Measurements from ENCODE around the gene SRGN. TPM values are rescaled to one million over a fixed set of nuclear protein-coding genes. Genes with fewer than 3 reads are reported as not detected.

The SRGN gene
- total and polyA plus RNA-seq, 2 of the 13 experiments (the other 11 are each of a cell fraction or from before 2014, with no cell fraction given), result 0.09 TPM; not detected in 1

GRCh38 chr10:69051303-69051702 is 36.6 kb upstream of the SRGN start:
- Histone ChIP-seq H4K20me1 (ENCODE audit: insufficient read depth, low read length) (no peaks in the 10 kb centered on the region), H3K27me3 (ENCODE audit: control insufficient read depth in 1 of 2, insufficient read depth in 2 of 2, low read length in 2 of 2) (peaks cover 2 to 7% of the 10 kb centered on the region in 2 experiments; a peak in 1 of 5 replicates), H3K9me3 (ENCODE audit: low read length) (no peaks in the 10 kb centered on the region), H3K79me2 (ENCODE audit: insufficient read depth, low read length) (no peaks in the 10 kb centered on the region), H3K4me2 (ENCODE audit: low read depth, low read length) (no peak overlapping the region), H3K4me3 (replicated peaks in 1 of 3; ENCODE audit: insufficient read depth in 1 of 3, low read depth in 2 of 3, low read length in 3 of 3) (no peak overlapping the region), H3K9ac (ENCODE audit: insufficient read depth, low read depth, low read length) (no peak overlapping the region), H3K36me3 (replicated peaks in 1 of 2; ENCODE audit: control insufficient read depth in 1 of 2, insufficient read depth in 2 of 2, low read length in 2 of 2) (no peaks in the 10 kb centered on the region), H2AFZ (ENCODE audit: low read length) (no peak overlapping the region), H3K4me1 (ENCODE audit: insufficient read depth, low read length) (peaks cover 11% of the 10 kb centered on the region), H3K27ac (ENCODE audit: extremely low read length, insufficient read depth, low read length) (no peak overlapping the region)
- ChIA-PET POLR2A (no interaction called here), CTCF (ENCODE audit: low intra/inter-chr PET ratio, low total read pairs) (no interaction called here)
- DNase-seq (ENCODE audit: low spot score) (no peak), ATAC-seq (no peak), FAIRE-seq (no peak)
- TF ChIP-seq CREB1 (IDR thresholded peaks at IDR 0.05) (no peak), CREB1 (CRISPR knock-in tag; IDR thresholded peaks at IDR 0.05) (no peak), E2F2 (CRISPR knock-in tag; IDR thresholded peaks at IDR 0.05; ENCODE audit: borderline replicate concordance) (no peak), TBX2 (CRISPR knock-in tag; IDR thresholded peaks at IDR 0.05; ENCODE audit: borderline replicate concordance) (no peak), ZBTB46 (CRISPR knock-in tag; IDR thresholded peaks at IDR 0.05; ENCODE audit: borderline replicate concordance) (no peak), DZIP1 (CRISPR knock-in tag; IDR thresholded peaks at IDR 0.05) (no peak), TMF1 (CRISPR knock-in tag; IDR thresholded peaks at IDR 0.05; ENCODE audit: low read depth) (no peak), MATR3 (CRISPR knock-in tag; IDR thresholded peaks at IDR 0.05) (no peak), ZNF687 (CRISPR knock-in tag; IDR thresholded peaks at IDR 0.05) (no peak)
- no TSS peak for BruUV-seq (replicated peaks)
- intact Hi-C loops (cut with micrococcal nuclease; ENCODE audit: unreplicated experiment), result no loop called here
- WGBS (ENCODE audit: low lambda C conversion rate), result 0% methylated on average over 2 of the region's 3 CpGs
- in situ Hi-C loops (cut with HindIII; ENCODE audit: extremely low pct_ligation_motif_present, low pct_unique_long_range_greater_than_20kb), result no loop called here
